HG03139 (cell line): ENCODE results near the gene GCG.

Experiments
- ATAC-seq: cut with Tn5 transposase; IDR thresholded peaks from one replicate; pipeline ENCODE4 v1.9.1; 2021; ENCODE audit not compliant: unreplicated experiment

GCG gene

DNA sequence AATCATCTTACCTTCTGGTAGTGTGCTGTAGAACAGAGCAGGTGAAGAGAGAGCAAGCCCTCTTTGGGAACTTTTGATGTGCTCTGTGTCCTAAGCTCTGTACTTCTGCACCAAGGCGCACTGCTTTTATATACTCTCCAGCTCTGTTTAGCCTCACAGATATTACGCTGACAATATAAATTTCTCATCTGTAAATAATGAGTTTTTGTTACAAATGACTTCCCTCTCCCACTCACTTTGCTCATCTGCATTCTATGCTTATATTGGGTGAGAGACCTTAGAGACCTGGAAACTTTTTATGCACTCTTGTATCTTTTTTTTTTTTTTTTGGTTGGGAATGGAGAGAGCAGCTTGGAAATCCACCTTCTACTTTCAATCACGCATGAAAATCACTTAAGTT is at the start of gene GCG:
Gene GCG, minus strand, starts transcription at position 101 of the 400 bp plus-strand sequence. CDS start 3,069 bp downstream, outside the sequence.
- no peak for ATAC-seq

DNA sequence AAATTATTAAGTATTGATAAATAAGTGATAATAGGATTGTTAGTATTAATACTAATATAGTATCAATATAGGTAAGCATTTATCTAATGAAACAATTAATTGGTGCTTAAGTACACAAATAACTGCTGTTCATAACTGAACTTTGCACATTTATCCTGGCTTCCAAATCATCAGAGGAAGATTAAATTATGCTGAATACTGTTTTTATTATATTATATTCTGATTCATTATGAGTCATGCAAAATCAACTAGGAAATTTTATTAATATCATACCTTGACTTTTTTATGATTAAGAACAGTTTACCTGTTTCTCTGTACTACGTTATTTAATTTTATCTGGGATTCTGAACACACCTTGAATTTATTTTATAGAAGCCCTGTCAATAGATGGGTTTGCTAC is 48.6 kb upstream of the GCG start:
- no peak for ATAC-seq

DNA sequence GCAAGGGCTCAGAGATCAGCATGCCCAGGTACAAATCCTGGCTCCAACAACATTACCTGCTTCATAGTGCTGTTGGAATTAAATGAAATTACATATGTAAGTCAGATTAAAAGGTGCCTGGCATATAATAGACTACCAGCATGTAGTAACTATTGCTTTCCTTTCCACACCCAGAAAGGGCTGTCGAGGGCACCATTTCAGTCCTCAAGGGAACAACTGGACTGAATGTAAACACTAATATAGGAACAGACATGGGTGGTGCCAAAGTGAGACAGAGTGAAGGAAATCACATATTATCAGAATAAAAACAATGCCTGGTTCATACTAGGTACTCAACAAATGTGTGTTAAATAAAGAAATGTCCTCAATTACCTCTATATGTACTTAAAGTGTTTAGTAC is 47.9 kb upstream of the GCG start:
- no peak for ATAC-seq

DNA sequence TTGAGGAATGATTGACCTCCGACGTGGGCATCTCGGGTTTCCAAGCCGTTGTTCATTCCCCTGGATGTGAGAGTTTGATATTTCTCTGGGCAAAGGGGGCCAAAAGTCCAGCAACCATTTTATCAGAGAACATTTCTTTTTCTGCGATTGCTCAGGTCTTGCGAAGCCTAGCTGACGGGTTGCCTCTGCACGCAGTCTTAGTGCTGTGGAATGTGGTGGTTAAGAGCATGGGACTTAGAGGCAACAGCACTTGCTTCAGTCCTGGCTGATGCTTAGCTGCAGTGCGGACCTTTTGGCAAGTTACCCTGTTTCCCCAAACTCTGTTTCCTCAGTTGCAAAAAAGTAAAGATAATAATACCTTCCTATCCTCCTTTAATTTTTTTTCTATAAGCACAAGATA is 46.2 kb upstream of the GCG start:
- no peak for ATAC-seq

DNA sequence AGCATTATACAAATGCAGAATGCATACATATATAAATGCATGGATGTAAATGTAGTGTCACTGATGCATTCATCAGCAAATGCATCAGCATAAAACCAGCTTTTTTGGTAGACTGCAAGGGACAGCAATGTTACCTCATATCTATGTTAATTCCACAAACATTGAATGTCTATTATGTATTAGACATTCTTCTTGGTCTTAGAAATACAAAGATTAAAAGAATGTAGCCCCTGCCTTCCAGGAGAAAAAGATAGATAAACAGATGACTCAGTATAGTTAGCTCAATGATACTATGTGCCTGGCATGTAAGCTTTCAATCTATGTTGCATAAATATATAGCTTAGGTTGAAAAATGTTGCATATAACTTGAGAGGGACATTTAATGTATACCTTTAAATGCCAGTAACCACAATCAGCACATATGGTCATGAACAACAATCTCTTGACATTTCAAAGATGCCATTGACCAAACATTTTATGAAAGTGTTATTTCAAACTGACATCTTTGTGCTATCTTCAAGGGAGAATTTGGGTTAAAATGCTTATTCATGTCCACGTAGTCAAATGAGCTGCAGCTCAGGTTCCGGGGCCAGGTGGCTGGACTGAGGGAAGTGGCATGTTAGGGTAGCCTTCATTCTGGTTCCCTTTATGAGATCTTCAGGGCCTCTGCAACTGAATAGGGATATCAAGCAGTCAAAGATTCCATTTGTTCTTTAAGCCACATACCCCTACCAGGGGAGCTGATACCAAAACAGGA is 45.2 kb upstream of the GCG start:
- no peak for ATAC-seq

DNA sequence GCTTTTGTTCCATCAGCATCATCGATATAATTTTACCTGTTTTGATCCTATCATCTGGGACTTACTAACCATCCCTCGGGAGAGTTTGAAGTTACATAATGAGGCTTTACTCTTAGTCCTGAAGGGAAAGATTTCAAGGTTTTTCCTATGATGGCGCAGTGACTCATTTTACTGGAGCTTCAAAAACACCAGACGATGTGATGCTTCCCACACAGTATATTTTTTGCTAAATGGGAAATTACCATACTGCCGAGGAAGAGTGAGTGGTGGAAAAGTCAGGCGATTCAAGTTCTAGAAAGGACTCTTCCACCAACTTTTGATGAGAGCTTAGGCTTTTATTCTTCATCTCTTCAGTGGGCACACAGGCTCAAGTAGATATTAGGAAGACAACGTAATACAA is 44.6 kb upstream of the GCG start:
- no peak for ATAC-seq

DNA sequence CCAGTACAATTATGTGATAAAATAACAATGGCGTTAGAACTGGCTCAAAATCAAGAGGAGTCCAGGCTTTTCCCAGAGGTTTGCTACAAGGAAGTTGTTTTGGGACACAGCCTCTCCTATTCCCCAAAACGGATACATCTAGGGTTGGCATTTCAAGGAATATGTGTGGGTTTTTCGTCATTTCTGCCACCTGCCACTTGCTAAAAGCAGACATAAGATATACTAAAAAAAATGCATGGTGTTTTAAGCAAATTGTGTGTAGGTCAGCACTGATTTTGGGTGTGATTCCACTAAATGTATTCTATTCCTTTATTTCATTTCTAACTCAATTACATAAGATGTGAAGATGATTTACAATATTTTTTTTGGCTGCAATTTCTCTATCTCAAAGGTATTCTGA is 36.4 kb upstream of the GCG start:
- ATAC-seq = no peak

DNA sequence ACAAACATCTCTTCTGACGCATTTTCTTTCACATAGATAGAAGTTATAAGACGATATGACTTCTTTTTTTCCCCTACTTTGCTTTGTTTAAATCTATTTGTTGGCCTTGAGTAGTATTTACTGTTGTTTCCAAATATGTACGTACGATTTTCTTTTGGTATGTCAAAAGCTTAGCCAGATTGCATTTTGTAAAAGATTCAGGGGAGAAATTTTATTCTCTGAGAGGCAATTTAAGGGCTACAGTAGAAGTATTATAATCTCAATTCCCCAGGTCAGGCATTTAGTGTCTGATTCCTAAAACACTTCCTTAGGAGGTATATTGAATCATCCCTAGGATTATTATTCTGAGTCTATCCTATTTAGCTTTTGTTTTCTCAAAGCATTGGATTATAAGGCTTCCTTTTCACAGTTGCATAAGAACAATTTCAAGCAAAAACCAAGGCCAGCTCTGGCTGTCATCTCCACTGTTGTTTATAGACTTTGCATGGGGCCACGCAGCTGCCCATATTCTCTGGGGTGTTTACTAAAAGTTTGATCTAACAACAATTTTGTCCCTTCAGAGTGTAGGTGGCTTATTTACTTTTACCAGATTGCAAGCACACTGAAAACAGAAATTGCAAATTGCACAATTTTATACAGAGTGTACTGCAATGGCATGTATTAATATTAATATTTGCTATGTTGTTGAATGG is 33.6 kb upstream of the GCG start:
- ATAC-seq = no peak

DNA sequence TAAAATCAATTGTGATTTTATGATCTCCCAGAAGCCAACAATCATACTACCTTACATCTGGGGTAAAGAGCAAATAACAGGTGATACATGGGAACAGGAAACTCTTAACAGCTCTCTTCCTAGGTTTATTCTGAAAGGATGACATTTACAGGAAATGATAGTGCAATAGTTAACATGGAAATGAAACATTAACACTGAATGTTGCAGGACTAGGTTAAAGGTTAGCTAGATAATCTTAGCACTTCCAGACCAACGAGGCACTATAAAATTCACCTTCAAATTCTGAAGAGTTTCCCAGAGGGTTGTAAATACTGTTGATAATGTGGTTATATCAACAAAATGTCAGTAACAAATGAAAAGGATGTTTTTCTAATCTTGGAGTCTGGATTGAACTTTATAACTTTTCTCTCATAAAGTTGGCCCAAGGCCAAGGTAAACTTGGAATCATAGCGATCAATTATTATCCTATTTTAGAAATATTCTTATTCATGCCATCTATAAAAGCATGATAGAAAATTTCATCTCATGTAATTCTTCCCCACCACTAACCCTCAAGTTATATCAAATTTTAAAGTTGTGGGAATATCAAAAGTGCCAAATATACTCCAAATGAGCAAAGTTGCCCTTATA is 32.9 kb upstream of the GCG start:
- ATAC-seq = no peak

DNA sequence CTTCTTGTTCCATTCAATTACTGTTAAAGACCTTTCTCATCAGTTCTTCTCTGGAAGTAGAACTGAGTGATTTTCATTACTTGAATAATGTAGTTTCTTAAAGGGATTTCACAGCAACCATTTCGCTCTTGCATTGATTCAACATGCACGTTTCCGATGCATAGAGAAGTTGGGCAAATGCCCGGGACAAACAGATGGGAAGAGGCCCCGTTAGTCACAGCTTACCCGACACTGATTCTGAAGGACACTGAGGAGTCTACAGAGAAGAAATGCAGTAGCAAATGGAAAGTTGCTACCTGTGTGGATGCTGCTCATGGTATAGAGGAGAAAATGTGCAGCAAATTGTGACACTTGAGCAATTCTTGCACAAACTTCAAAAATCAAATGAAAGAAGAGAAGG is 32.3 kb upstream of the GCG start:
- no peak for ATAC-seq

DNA sequence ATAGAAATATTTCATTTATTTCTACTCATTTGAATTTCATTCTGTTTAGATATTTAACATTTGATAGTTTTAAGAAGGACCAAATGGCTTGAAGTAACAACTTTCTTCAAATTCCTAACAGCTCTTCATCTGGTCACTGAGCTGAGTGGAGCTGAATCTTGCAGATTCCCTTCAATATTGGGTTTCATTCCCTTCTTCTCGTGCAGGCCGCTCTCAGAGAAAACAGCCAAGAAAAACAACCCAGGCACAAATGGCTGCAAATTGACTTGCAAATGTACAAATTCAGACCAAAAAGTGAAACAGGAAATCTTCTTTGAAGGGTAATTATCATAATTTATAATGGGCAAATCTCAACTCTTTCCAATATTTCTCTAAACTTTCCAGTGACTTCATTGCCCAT is 30.3 kb upstream of the GCG start:
- ATAC-seq = no peak

DNA sequence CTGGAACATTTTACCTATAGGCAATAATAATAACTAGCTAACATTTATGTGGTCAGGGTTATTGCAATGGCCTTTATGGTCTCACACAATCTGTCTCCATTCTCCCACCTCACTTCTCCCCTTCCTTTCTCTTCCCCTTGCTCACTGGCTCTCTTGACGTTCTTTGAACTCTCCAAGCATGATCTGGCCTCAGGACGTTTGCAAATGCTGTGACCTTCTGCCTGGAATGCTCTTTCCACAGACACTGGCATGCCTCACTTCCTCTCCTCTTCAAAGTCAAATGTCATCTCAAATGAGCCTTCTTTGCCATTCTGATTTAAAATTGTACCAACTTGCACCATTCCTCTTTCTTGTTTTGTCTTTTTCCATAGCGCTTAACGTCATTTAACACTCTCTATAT is 25.3 kb upstream of the GCG start:
- no peak for ATAC-seq

DNA sequence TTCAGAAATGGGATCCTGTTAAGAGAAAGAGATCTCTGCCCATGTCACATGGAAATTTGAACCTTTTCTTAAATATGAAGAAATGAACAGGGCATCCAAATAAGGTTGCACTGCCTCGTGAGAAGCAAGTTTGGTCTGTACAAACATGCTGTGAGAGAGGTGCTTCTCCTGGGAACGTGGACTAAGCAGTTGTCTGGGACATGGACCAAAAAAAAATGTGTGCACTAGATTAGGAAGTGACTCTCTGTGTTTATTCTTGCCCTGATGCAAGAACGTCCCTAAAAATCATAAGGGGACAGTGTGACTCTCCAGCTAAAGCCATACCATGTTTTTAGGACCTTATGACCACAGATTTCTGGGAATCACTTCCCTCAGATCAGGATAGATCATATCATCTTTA is 23.7 kb upstream of the GCG start:
- no peak for ATAC-seq

DNA sequence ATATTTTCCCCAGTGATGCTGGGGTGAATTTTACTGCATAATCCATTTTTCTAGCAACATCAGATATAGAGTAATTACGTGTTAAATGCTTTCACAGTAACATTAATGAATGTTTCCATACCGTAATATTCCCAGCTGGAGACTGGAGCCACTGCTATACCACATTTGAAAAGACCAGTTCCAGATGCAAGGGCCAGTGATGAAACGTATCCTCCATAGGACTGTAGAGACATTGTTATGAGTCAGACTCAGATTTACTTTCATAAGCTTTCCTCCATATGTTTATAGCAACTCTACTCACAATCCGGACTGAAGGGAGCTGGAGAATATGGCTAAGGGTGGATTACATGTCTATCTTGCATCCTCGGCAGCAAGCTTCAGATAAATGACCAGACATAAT is 22.7 kb upstream of the GCG start:
- no peak for ATAC-seq

DNA sequence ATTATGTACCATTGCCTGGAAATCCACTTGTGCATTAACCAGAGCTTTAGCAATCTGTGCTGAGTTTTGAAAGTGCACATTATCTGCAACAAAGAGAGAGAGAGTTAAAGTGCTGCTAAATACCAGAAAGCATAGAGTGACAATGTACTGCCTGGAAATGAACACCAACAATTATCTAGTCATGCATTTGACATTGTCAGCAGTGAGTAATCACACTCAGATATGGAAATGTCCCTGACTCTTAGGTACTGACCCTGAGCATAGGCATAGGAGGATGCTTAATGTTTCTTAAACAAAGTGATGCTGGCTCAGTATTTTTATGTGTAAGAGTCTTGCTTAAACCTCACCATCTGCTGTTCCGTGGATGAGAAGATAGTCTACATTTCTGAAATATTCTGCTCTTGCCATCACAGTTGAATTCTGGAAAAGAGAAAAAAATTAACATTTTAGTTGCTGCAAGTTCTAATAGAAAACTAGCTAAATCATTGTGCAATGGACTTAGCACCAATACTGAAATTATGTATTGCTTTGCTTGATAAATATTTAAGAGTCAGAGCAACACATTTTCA is 20.8 kb upstream of the GCG start:
- no peak for ATAC-seq

DNA sequence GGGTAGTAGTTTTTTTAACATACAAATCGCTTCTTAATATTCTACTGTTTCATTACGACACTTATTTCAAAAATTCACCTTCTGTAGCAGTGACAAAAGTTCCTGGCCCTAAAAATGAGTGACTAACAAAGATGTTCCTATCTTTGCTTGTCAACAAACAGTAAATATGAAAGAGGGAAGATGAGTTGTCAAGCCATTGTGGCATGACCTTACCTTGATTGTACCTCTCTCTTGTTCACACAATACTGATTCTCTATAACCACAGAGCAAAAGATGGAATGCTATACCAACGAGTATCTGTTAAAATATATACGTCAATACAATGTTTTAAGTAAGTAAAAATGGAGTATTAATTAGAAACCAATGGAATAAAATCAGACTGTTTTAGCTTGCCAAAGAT is 14.7 kb upstream of the GCG start:
- ATAC-seq = no peak

DNA sequence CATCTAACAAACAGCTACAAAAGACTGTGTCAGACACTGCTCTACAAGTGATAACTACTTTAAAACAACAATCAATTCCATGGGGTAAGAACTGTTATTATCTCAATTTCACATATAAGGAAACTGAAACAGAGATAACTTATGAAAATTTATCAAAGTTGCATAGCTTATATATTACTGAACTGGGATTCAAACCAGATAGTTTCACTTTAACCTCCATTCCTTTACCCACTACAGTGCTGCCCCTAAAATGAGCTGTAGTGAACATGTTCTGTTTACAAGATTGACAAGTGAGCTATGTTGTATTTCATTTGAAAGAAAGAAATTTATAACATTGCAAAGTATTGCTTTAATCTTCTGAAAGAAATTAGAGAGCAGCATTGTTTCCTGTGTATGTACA is 14.1 kb upstream of the GCG start:
- no peak for ATAC-seq

DNA sequence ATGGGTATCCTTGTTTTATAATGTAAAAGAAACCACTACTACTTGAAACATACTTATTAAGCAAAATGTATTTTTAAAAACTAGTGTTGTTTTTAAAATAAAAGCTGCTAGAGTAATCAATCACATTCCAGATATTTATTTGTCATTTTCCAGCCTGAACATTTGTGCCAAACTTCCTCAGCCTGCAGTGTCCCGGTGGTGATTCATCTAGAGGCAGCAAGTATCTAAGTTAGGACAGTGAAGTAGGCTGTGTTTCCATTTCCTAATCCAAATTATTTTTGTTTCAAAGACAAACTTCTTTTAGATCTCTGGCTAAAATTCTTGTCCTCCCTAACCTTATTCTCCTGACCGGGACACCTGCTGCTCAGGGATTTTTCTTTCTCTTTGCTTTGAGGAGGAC is 12.8 kb upstream of the GCG start:
- no peak for ATAC-seq

DNA sequence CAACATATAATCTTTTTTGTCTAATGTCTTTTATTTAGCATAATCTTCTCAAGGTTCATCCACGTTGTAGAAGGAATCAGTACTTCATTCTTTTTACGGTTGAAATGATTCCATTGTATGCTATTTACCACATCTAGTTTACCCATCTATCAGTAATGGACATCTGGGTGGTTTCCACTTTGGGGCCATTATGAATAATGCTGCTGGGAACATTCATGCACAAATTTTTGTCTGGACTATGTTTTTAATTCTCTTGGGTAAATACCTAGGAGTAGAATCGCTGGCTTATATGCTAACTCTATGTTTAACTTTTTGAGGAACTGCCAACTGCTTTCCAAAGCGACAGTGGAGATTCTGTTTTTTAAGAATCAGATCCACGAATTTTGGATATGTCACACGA is 7.4 kb upstream of the GCG start:
- ATAC-seq = no peak

DNA sequence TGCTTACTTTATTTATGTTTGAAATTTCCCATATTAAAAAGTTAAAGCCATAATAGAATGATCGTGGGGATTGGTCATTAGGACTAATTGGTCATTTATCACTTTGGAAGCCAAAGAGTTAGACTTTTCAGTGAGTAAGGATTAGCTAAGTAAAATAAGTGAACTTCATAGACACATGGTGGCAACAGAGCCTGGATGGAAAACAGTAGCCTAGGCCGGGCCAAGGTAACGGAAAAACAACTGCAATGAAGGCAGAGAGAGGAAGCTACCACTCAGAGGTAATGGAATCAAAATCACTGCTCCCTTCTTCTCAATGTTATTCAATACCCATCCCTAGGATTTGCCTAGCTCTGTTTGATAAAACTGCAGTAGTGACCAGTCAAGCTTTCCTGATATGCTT is 4.1 kb upstream of the GCG start:
- ATAC-seq = no peak

DNA sequence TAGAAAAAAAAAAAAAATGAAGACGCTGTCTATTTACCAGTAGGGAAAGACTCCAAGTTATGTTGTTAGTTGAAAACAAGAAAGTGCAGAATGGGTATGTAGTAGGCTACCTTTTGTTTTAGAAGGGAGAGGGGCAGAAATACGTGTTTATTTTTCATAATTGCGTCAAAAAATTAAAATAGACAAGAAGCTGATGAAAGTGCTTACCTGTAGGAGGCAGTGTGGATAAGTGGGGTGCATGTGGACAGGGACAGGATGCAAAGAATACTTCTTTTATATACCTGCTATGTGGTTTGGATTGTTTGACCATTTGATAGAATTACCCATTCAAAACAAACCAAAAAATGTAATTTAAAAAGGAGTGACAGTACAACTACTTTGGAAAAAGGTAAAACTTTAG is 3.0 kb upstream of the GCG start:
- no peak for ATAC-seq

DNA sequence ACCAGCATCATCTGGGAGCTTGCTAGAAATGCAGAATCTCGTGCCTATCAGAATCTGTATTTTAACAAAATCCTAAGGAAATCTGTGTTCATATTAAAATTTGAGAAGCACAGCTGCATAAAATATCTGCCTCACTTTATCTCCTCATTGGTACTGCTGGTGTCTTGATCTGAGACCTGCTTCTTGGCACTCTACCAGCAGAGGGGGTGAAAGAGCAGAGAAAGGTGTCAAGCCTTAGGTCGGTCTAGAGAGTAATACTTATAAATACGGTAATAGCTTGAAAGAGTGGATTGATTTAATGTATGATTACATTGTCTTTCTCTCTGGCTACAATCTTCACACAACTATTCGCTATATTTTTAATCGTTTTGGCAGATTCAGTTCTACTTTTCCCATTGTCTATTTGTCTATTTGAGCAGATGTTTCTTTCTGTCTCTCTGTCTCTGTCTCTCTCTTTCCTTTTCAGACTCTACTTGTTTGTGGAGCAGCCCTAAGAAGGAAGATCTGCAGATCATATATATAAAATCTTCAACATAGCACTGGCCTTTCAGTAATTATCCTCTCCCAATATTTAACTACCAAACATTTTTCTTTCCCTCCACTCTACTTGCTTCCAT is 1.7 kb upstream of the GCG start:
- peak; percentile 99 for ATAC-seq
